Uterus (tissue), 2 donors: Measurements from ENCODE around the gene SLC38A10.

ENCODE experiments used
- POLR2A ChIP-seq, 2 donors: fragments of 450-650 bp; IDR thresholded peaks; one replicate each; pipeline ENCODE4 v1.6.1; 2016; ENCODE audit warnings: antibody characterized with exemption in 2 of 2, mild to moderate bottlenecking in 1 of 2, moderate library complexity in 1 of 2
- TF ChIP-seq, protein P1 (sequence below), 4 experiments: fragments of 200-600 bp in 2 of 4; fragments of 450-650 bp in 2 of 4; sonication (generic) in 2 of 4; IDR thresholded peaks; one replicate each; pipeline ENCODE4 v1.5.1; 2016 to 2019; ENCODE audit warnings: antibody characterized with exemption in 4 of 4, mild to moderate bottlenecking in 2 of 4, moderate library complexity in 1 of 4

DNA sequence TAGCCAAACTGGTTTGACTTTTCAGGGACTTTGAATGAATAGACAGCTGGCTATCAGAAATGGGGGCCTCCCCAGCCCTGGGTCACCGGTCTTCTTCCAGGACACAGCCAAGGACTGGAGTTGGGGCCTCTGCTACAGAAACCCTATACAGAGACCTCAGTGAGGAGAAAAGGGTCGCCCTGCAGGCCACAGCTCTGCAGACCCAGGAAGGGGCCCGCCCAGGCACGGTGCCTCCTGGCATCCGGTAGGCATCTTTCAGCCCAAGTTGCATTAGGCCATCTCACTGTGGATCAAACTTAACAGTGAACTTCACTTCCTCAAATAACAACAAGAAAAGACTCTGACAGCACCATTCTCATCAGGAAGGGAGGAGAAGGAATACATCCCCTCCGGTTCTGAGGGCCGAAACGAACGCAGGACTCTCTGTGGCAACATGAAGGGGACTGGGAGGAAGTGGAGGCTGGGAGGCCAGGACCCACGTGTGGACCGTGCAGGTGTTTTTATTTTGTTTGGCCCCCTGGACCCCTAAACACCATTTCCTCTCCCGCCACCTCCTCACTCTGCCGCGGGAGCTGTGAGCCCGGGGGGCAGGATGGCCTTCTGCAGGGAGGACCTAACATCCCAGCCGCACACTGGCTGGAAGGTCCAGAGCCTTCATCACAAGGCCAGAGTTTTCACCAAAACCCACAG is 7.2 kb downstream of the SLC38A10 start:
- no peak for TF ChIP-seq POLR2A (IDR thresholded peaks at IDR 0.05)
- TF ChIP-seq, protein P1, sequence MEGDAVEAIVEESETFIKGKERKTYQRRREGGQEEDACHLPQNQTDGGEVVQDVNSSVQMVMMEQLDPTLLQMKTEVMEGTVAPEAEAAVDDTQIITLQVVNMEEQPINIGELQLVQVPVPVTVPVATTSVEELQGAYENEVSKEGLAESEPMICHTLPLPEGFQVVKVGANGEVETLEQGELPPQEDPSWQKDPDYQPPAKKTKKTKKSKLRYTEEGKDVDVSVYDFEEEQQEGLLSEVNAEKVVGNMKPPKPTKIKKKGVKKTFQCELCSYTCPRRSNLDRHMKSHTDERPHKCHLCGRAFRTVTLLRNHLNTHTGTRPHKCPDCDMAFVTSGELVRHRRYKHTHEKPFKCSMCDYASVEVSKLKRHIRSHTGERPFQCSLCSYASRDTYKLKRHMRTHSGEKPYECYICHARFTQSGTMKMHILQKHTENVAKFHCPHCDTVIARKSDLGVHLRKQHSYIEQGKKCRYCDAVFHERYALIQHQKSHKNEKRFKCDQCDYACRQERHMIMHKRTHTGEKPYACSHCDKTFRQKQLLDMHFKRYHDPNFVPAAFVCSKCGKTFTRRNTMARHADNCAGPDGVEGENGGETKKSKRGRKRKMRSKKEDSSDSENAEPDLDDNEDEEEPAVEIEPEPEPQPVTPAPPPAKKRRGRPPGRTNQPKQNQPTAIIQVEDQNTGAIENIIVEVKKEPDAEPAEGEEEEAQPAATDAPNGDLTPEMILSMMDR (IDR thresholded peaks at IDR 0.05), result no peak
